GM19455 (cell line): Measurements from ENCODE around the gene BABAM2.

Experiments used
- ATAC-seq: cut with Tn5 transposase; IDR thresholded peaks from one replicate; pipeline ENCODE4 v1.9.1; 2021; ENCODE audit not compliant: unreplicated experiment

The BABAM2 gene

DNA sequence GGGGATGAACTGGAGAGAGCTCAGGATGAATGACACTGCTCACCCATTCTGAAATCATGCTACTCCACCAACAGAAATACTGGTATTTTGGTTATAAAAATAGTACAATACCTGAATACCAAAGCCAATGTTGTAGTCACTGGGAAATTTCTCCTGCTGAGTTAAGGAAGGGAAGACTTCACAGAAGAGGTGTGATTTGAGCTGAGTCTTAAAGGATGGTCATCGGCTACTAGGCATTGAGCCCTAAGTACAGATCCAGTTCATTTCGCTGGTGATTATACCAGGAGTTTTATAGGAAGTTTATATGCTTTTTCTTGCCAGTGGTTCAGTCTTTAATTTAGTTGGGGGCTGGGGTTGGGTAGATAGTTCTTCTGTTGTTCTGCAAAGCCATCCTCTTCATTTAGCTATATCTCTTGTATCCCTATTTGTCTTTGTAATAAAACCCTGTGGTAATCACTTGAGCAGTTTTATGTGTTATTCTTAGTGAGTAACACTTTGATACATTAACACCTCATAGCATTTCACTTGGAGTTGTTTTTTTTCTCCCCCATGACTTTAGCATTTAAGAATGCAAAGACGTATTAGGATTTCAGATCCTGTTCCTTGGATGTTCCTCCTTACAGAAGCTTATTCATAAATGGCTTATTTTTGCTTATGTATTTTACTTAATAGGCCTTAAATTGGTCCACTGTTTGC lies 262.2 kb downstream of the BABAM2 start:
- no peak for ATAC-seq

DNA sequence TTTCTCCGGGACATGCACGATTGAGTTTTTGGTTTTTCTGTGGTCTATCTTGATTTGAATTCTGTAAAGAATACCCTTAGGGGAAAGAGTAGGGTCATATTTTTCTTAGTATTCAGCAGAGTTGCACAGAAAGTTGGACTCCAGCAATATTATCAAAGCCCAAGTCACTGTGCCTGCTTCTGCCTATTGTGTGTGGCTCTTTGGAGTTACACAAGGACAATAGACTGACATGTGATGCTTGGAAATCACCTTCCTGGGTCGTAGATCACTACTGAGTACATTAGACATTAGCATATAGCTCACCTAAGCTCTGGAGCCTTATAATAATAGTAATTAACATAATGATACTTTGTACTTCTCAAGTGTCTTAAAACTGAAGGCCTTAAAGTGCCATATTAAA lies 263.3 kb downstream of the BABAM2 start:
- ATAC-seq = no peak

- no peak for ATAC-seq
Observed at GRCh38 chr2:28155086-28155485, 264.6 kb downstream of the BABAM2 start.

GRCh38 chr2:28155627-28156026 lies 265.1 kb downstream of the BABAM2 start:
- no peak for ATAC-seq

DNA sequence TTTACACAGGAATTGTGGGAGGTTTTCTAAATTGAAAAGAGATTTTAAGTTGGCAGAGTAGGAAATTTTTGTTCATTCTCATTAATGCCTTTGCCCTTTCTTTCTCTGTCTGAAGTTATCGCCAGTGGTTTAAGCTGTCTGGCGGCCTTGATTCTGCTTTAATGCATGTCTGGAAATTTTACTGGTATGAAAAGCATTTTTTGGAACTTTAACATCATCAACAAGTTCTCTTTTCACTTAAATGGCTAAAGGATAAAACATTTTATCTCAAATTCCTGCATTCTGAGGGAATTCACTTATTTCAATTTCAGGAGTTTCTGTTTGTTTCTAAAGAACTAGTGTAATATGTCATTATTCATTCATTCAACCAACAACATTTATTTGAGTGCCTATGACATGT lies 268.3 kb downstream of the BABAM2 start:
- ATAC-seq = no peak

DNA sequence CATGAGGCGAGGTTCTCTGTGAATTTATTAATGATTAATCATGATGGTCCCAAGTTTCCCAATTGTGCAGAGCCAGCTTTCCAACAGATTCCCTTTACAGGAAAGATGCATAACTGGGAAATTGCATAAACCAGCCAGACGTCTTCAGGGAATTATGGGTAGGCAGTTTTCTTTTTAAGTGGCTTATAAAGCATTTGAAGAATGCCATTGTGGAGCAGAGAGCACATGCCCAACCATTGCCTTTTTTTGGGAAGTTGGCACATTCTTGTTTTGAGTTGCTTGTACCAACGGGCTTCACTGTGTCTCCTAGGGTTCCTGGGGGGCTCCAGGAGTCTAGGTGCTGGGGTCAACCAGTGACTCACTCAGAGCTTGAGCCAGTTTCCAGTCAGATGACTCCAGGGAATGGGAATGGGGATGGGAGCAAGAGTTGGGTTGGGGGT lies 270.5 kb downstream of the BABAM2 start:
- ATAC-seq = no peak

DNA sequence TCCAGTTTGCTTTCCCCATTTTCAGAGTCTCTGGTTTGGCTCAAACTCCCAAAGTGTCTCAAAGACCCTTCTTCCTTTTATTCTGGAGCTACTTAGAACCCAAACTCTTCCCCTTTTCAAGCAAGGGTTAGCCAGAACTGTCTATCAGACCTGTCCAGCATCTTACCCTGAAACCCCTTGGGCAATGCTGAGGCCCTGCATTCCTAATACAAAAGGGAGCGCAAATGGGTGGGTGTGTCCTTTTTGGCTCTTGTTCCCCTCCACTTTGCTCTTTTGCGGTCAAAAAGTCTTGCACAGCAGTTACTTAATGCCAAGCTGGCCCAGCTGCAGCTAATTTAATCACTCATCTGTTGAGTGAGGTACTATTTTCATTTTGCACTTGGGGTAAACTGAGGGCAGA lies 270.9 kb downstream of the BABAM2 start:
- no peak for ATAC-seq

DNA sequence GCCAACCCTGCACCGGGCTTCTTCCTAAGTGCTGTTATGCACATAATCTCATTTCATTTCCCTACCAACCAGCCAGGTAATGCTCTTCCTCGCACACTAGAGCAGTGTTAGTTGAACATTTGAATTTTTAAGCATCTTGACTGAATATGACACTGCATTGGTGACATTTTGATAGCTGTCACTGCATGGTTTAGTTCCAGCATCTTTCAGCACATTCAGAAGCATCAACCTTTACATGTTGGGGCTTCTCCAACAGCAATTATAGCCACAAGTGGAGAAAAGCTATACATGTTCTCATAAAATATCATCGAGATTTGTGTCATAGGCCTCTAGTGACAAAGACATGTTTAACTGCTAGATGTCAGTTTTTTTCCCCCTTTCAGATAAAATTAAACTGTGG lies 272.0 kb downstream of the BABAM2 start:
- ATAC-seq = no peak

GRCh38 chr2:28163028-28163427 lies 272.5 kb downstream of the BABAM2 start:
- no peak for ATAC-seq

DNA sequence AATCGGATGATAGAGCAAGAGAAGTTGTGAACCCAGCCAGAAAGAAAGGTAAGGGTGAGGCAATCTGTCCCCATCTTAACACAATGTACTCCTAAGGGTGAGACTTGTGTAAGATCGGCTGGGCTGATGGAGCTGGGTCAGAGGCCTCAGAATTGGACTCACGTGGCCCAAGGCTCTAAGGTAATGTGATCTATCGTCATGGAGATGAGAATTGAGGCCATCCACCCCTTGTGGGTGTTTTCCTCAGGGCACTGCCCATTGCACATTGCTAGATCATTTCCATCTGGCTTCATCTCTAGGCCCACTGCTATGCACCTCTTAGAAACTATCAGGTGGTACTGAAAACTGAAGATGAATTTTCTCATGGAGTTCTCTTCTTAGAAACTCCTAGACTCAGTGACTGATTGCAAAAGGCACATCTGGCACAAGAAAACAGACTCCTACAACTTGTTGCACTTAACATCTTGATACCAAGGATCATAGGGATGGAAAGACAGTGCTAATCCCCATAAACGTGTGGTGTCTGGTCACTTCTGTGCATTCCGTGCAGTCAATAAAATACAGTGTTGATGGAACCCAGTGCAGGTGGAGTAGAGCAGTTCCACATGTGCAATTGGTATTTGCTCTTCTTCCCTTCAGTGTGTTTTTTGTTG lies 273.2 kb downstream of the BABAM2 start:
- no peak for ATAC-seq

DNA sequence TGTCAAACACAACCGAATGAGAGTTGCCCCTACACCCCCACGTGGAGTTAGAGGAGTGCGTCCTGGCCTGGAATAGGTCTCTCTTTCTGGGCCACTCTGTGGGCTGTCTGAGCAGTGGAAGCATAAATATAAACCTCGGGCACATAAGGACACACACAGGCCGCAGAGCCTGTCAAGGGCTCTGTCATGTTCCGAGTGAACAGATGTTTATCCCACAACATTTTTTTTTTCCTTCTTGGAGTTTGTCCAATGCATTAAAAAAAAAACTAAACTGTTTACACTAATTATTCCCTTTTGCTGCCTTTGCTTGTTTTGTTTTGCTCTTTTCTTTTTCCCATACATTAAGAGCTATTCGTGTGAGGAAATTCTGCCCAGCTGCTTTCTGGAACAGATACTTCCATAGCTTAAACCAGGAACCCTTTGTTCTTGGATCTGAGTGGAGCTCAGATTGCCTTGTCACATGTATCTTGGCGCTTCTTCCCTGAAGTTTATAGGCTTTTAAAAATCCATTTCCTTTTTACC lies 273.8 kb downstream of the BABAM2 start:
- ATAC-seq = no peak

DNA sequence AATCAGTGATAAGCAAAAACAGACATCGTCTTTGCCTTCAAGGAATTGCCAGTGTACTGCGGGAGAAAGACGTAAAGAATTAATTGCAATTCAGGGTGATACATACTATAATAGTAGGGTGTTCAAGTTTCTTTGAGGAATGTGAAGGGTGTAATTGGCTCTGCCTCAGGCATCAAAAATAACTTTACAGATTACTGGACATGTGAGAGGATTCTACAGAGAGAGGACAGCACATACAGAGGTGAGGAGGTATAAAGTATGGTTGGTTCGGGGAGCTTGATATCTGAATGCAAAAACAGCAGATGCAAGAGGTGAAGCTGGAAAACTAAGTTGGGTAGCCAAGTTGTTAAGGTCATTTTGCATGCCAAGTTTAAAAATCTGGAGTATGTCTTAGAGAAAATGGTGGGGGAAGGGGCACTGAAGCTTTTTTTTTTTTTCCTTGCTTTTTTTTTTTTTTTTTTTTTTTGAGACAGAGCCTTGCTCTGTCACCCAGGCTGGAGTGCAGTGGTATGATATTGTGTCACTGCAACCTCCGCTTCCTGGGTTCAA lies 274.6 kb downstream of the BABAM2 start:
- no peak for ATAC-seq

DNA sequence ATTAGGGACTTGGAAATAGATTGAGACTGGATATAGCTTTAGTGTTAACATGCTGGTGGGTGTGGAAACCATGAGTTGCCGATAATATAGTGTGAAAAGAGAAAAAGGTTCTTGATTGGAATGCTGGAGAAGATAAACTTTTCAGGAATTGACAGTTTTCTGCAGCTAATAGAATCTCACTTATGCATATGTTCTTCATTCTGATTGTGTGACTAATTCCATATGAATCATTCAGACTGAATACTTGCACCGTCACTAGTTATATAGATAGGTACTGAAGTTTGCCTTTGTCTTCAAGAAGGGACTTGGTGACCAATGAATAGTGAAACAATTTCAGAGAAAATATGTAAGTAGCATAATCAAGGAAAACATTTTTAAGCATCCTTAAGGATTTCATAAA lies 276.4 kb downstream of the BABAM2 start:
- no peak for ATAC-seq

GRCh38 chr2:28168376-28168775 lies 277.8 kb downstream of the BABAM2 start:
- no peak for ATAC-seq

- no peak for ATAC-seq
Observed at GRCh38 chr2:28169492-28169891, 279.0 kb downstream of the BABAM2 start.

- no peak for ATAC-seq
Observed at GRCh38 chr2:28172114-28172898, 281.8 kb downstream of the BABAM2 start.

GRCh38 chr2:28173377-28173776 lies 282.8 kb downstream of the BABAM2 start:
- ATAC-seq = no peak

DNA sequence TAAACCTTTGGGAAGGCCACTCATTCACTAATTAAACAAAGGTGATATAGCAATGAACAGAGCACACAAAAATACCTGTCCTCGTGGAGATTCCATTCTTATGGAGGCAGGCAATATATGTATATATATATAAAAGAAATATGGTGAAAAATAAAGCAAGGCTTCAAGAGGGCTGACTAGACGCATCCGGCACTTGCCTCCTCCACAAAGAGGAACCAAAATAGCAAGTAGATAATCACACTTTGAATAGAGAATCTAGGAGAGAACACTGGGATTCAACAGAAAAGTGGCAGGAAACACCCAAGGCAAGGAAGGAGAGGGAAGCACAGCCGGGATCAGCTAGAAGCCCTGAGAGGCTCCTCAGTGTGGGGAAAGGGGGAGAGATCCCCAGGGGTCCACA lies 283.7 kb downstream of the BABAM2 start:
- no peak for ATAC-seq

DNA sequence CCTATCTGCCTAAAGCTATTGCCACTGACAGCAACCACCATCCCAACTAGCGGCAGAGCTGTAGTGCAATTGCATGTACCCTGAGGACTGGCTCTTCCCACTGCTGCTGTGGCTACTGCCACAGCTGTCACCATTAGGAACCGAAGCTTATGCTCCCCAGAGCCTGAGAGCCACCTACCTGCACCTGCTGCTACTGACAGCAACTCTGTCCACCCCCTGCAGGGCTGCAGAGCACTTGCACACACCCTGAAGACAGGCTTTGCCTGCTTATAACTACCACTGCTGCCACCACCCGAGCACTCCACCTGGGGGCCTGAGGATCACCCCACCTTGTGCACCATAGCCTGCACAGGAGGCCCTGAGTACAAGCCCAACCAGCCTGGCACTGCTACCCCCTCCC lies 284.5 kb downstream of the BABAM2 start:
- ATAC-seq = no peak

DNA sequence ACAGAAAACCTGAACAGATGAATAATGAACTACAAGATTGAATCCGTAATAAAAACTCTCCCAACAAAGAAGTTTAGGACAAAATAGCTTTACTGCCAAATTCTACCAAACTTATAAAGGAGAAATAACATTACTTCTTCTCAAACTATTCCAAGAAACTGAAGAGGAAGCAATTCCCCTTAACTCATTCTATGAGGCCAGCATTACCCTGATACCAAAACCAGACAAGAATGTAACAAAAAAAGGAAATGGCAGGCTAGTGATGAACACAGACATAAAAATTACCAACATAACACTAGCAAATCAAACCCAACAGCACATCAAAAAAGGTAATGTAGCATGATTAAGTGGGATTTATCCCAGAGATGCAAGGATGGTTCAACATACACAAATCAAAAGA lies 288.4 kb downstream of the BABAM2 start:
- no peak for ATAC-seq

GRCh38 chr2:28181801-28182200 lies 291.3 kb downstream of the BABAM2 start:
- ATAC-seq = no peak

- no peak for ATAC-seq
Observed at GRCh38 chr2:28182348-28182747, 291.8 kb downstream of the BABAM2 start.
